NCI-H146 treated with DMSO at 0.1 percent for 48 hours (cell line): ENCODE measurements around the gene ANKRD33B.
"Not testable (repeated sequence)": the region's sequence is repeated elsewhere in the genome, so short reads cannot be mapped to it uniquely, and the experiment has no call there.

Source experiments
- DNase-seq: peaks from one replicate; lab custom pipeline; 2025; ENCODE audit not compliant: unreplicated experiment; lab: John Stamatoyannopoulos, UW

The ANKRD33B gene

GRCh38 chr5:10563945-10564837 lies at the start of gene ANKRD33B:
Gene ANKRD33B, plus strand, starts transcription at chr5:10564070. Its CDS starts 398 bp downstream, at chr5:10564468.
- peak; percentile 12 for DNase-seq

GRCh38 chr5:10514572-10514971 lies 49.3 kb upstream of the ANKRD33B start:
- DNase-seq: not testable (repeated sequence)

GRCh38 chr5:10515492-10515891 lies 48.4 kb upstream of the ANKRD33B start:
- DNase-seq: no peak

GRCh38 chr5:10518347-10518746 lies 45.5 kb upstream of the ANKRD33B start:
- no peak for DNase-seq

- no peak for DNase-seq
Measured at GRCh38 chr5:10519729-10520128, 44.1 kb upstream of the ANKRD33B start.

GRCh38 chr5:10520706-10521105 lies 43.2 kb upstream of the ANKRD33B start:
- DNase-seq: no peak

GRCh38 chr5:10521466-10522223 lies 42.2 kb upstream of the ANKRD33B start:
- DNase-seq: no peak

GRCh38 chr5:10522224-10522611 lies 41.7 kb upstream of the ANKRD33B start:
- no peak for DNase-seq

GRCh38 chr5:10524376-10525123 lies 39.3 kb upstream of the ANKRD33B start:
- no peak for DNase-seq

GRCh38 chr5:10525124-10525495 lies 38.8 kb upstream of the ANKRD33B start:
- DNase-seq: no peak

GRCh38 chr5:10527281-10527950 lies 36.5 kb upstream of the ANKRD33B start:
- no peak for DNase-seq

GRCh38 chr5:10528056-10528816 lies 35.6 kb upstream of the ANKRD33B start:
- DNase-seq: no peak

GRCh38 chr5:10528827-10529226 lies 35.0 kb upstream of the ANKRD33B start:
- DNase-seq: no peak

GRCh38 chr5:10530601-10531320 lies 33.1 kb upstream of the ANKRD33B start:
- no peak for DNase-seq

- no peak for DNase-seq
Measured at GRCh38 chr5:10532421-10532820, 31.4 kb upstream of the ANKRD33B start.

- DNase-seq: no peak
Measured at GRCh38 chr5:10533226-10533625, 30.6 kb upstream of the ANKRD33B start.

GRCh38 chr5:10534561-10535530 lies 29.0 kb upstream of the ANKRD33B start:
- DNase-seq: no peak

- DNase-seq: no peak
Measured at GRCh38 chr5:10536511-10536910, 27.4 kb upstream of the ANKRD33B start.
